CD4-positive, alpha-beta T cell treated with Interleukin-15 for 1 hour (primary cell): ENCODE data around the gene BEAN1.
"Not testable (repeated sequence)": the region's sequence is repeated elsewhere in the genome, so short reads cannot be mapped to it uniquely, and the experiment has no call there.

ENCODE experiments used
- DNase-seq: peaks from one replicate; pipeline ENCODE4 v3.0.0-alpha.2; 2020

BEAN1 gene

DNA sequence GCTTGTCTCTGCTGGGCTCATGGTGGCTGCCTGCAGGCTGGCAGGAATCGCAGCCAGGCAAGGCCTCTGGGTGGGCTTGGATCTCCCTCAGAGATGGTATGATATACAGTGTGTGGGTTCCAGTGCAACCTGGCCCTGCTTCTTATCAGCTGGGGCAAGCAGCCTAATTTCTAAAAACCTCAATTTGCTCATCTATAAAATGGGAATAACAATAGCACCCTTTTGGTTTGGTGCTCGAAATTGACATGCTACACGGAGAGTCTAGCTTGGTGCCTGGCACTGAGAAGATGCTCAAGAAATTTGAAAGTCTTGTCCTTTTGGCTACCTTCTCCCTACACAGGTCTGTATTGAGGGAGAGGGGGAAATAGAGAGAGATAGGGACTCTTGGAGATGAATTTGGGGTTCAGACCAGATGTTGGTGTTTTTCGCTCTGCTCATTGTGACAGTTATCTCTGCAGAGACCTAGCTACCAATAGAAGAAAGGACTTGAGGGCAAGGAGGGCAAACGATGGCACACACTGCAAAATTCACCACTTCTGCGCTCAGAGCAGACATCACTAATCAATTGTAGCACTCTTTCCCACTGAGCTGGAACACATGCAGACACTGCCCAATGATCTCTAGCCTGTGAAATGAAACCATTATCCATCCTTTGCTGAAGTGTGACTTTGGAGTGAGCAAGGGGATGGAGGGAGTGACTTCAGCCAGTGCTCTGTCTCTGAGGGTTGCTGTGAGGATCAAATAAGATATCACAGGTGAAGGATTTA lies 15.6 kb downstream of the BEAN1 start:
- no peak for DNase-seq

DNA sequence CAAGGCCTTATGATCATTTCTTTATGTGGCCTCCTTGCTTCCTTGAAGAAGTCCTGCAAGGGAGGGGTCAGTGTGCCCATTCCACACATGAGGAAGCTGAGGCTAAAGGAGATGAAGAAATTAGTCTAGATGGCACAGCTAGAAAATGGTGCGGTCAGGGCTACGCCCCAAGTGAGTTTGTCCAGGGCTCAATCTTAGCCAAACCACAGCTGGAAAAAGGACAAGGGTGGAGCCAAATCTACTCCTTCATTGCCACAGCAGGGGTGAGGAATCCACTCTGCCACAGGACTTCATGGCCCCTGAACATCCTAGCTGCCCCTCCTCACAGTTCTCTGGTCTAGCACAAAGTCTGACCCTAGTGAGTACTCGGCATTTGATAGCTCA lies 16.2 kb downstream of the BEAN1 start:
- DNase-seq: no peak

- no peak for DNase-seq
These were observed 17.0 kb downstream of the BEAN1 start for GRCh38 chr16:66444049-66444481.

DNA sequence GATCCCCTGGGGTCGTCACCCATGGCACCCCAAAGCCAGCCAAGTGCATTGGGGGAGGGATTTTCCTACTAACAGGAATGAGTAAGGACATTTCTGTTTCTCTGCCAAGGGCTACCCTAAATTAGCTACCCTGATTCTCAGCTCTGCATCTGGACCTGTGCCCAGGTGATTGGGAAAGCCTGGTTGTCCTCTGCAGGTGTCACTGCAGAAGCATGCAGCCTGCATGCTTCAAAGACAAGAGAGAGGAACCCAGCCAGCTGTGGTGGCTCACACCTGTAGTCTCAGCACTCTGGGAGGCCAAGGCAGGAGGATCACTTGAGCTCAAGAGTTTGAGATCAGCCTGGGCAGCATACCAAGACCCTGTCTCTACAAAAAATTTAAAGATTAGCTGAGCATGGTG lies 19.6 kb downstream of the BEAN1 start:
- no peak for DNase-seq

- no peak for DNase-seq
These were observed 20.4 kb downstream of the BEAN1 start for GRCh38 chr16:66447491-66447890.

DNA sequence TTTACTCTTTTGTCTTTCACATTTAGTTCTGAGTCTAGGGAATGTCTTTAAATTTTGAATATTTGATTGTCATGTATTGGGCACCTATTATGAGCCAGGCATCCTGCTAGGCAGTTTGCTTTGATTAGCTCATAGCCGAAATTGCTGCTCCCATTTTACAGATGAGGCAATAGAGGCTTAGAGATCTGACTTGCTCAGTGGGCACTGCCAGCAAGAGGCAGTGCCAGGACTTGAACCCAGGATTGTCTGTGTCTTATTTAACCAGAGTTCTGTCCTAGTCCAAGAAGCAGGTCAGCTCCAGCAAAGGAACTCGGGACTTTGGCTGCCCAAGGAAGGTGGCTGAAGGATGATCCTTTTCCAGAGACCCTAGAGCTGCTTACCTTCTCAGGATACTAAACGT lies 24.5 kb downstream of the BEAN1 start:
- DNase-seq: no peak

- DNase-seq: not testable (repeated sequence)
These were observed 26.1 kb downstream of the BEAN1 start for GRCh38 chr16:66453230-66453629.

- no peak for DNase-seq
These were observed 27.7 kb downstream of the BEAN1 start for GRCh38 chr16:66454751-66455150.

GRCh38 chr16:66455970-66456369 lies 28.9 kb downstream of the BEAN1 start:
- DNase-seq: no peak

DNA sequence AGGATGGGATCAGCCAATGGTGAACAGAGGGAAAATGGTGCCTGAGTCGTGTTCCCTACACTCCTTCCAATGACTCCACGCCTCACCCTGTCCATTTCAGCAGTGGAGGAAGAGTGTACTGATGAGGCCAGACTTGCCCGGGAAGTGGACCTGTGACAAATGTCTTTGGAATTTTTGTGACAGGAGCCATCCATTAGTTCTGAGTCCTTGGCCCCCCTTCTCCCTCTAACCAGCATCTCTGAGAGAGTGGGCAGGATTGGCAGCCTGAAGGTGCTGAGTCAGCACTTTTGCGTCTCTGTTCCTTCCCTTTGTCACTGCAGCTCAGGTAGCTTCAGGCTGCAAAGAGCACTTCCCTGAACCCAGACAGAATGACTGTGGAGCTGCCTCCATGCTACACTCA lies 30.8 kb downstream of the BEAN1 start:
- DNase-seq: no peak

GRCh38 chr16:66458292-66458691 lies 31.2 kb downstream of the BEAN1 start:
- no peak for DNase-seq

DNA sequence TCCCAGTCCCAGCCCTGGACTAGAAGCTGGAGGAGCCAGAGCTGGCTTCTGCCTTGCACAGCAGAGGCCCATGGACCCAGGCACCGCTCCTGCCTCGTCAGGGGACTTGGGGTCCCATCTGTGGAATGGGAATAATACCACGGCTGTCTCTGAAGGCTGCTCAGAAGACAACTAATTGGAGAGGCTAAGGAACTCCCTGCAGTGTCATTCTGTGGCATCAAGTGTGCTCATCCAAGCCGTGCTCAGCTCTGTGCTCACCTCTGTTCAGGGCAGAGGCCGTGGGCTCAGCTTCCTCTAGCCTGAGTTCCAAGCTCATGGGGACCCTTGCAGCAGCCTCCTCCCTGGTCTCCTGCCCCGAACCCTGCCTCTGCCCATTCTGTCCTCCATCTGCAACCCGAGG lies 31.8 kb downstream of the BEAN1 start:
- DNase-seq: no peak

DNA sequence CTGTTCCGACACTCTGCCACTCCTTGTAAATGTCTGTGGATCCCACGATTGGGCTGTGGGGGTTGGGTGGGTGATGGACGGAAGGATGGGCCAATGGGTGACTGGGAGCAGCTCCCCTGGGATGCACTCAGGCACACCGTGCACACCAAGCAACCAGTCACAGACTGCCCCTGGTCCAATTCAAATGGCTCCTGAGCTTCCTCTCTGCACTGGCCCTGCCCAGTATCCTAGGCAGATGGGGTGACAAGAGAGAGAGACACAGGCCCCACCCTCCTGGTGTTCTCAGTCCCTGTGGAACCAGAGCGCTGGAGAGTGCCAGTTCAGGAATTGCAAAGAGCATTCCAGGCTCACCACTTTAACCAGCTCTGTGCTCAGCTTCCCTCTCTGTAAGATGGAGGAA lies 32.8 kb downstream of the BEAN1 start:
- no peak for DNase-seq

- no peak for DNase-seq
These were observed 33.6 kb downstream of the BEAN1 start for GRCh38 chr16:66460703-66461102.

DNA sequence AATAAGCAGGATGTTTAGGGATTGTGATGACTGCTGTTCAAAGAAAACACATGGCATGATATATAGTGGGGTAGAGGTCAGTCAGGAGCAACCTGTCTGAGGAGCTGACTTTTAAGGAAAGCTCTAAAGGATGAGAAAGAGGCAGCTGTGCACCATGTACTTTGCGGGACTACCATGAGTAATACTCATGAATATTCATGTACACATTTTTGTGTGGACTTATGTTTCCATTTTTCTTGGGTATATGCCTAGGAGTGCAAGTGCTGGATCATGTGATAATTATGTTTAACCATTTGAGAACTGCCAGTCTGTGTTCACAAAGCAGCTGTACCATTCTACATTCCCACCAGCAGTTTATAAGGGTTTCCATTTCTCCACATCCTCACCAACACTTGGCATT lies 35.8 kb downstream of the BEAN1 start:
- DNase-seq: no peak

GRCh38 chr16:66465946-66466345 lies 38.9 kb downstream of the BEAN1 start:
- DNase-seq: not testable (repeated sequence)

DNA sequence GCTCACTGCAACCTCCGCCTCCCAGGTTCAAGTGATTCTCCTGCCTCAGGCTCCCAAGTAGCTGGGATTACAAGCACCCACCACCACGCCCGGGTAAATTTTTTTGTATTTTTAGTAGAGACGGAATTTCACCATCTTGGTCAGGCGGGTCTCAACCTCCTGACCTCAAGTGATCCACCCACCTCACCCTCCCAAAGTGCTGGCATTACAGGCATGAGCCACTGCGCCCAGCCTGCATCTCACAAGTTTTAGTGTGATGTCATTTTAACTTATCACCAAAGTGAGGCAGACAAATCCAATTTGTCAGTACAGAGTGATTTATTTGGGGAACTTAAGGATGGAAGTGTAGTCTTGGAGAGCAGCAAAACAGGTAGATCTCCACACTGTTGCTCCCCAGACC lies 39.5 kb downstream of the BEAN1 start:
- not testable (repeated sequence) for DNase-seq

- DNase-seq: no peak
These were observed 40.5 kb downstream of the BEAN1 start for GRCh38 chr16:66467611-66468010.

- DNase-seq: no peak
These were observed 41.3 kb downstream of the BEAN1 start for GRCh38 chr16:66468321-66468965.

- no peak for DNase-seq
These were observed 42.3 kb downstream of the BEAN1 start for GRCh38 chr16:66469291-66469946.

DNA sequence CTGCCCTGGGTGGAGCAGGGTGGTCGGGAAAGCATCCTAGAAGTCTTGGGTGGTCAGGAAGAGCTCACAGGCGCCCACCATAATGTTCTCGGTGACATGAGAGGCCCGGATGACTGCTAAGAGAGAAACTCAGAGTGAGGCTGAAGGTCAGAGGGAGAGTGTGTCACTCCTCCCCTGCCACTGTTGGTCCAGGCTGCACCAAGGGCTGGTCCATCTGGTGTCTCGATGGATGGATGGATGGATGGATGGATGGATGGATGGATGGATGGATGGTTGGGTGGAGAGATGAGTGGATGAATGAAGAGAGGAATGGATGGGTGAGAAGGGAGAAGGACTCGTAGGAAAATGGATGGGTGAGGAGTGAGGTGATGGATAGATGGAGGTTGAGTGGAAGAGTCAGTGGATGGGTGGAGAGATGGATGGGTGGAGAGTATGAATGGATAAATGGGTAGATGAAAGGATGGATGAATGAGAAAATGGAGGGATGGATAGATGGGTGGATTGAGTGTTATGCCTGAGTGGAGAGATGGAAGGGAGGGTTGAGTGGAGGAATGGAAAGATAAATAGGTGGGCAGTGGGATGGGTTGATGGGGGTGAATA lies 43.0 kb downstream of the BEAN1 start:
- DNase-seq: no peak

DNA sequence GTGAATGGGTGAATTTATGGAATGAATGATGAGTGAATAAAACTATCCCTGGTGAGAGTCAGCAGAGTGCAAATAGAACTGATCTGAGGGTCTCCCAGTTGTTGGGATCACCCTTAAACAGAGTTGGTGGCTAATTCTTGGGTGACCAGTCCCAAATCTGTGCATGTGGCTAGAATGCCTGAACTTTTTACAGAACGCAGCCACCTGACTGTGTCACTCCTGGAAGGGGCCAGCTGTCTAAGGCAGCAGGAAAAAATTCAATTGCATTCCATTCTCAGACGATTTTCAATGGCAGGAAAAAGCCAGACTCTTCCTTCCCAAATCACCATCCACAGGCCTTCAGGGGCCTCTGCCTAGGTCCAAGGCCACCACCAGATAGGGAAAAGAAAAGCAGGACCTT lies 43.5 kb downstream of the BEAN1 start:
- DNase-seq: no peak

- DNase-seq: no peak
These were observed 44.2 kb downstream of the BEAN1 start for GRCh38 chr16:66471264-66471663.
